Coronary artery (tissue), 2 donors: ENCODE data around the gene PTPRE.

ENCODE experiments used
- DNase-seq: peaks from one replicate; pipeline ENCODE4 v3.0.0-alpha.2; 2017; ENCODE audit warnings: low spot score
- H3K27ac ChIP-seq, 2 donors: fragments of 200-600 bp; sonication (generic); one replicate each; pipeline ENCODE4 v1.5.1; 2016 to 2019
- H3K4me3 ChIP-seq: fragments of 200-600 bp; sonication (generic); 2 replicates; pipeline ENCODE4 v1.5.1; 2016; ENCODE audit warnings: mild to moderate bottlenecking, moderate library complexity
- TF ChIP-seq, protein P1 (sequence below): fragments of 200-600 bp; sonication (generic); IDR thresholded peaks from one replicate; pipeline ENCODE4 v1.5.1; 2019; ENCODE audit warnings: antibody characterized with exemption

PTPRE gene

GRCh38 chr10:128013626-128014025, 106.7 kb downstream of the PTPRE start:
- Histone ChIP-seq H3K27ac (no peak overlapping the region), H3K4me3 (no peak overlapping the region)
- TF ChIP-seq, protein P1, sequence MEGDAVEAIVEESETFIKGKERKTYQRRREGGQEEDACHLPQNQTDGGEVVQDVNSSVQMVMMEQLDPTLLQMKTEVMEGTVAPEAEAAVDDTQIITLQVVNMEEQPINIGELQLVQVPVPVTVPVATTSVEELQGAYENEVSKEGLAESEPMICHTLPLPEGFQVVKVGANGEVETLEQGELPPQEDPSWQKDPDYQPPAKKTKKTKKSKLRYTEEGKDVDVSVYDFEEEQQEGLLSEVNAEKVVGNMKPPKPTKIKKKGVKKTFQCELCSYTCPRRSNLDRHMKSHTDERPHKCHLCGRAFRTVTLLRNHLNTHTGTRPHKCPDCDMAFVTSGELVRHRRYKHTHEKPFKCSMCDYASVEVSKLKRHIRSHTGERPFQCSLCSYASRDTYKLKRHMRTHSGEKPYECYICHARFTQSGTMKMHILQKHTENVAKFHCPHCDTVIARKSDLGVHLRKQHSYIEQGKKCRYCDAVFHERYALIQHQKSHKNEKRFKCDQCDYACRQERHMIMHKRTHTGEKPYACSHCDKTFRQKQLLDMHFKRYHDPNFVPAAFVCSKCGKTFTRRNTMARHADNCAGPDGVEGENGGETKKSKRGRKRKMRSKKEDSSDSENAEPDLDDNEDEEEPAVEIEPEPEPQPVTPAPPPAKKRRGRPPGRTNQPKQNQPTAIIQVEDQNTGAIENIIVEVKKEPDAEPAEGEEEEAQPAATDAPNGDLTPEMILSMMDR, result no peak
- no peak for DNase-seq

DNA sequence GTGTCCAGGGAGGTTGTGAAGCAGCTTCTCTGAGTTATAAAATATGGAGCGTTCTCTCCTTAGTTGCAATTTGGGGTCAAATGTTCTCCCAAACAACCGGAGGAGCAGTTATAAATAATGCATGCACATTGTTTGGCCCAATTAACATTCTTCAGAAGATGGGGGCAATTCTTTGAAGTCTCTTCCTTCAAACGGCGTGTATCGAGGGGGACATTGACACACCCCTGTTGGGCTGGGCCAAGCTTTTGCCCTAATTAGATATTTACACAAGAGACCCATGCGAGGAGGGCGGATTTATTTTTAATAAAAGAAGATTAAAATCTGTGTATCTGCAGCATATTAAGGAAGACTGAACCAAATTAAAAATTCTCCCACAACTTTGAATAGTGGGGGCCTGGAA, 107.3 kb downstream of the PTPRE start:
- Histone ChIP-seq H3K27ac (no peak overlapping the region), H3K4me3 (no peak overlapping the region)
- no peak for DNase-seq
- TF ChIP-seq, protein P1, result no peak

- TF ChIP-seq, protein P1, result no peak
- peak; percentile 65 for DNase-seq
- H3K27ac ChIP-seq, result no peak overlapping the region
- no peak overlapping the region for H3K4me3 ChIP-seq
These were observed 109.6 kb downstream of the PTPRE start for GRCh38 chr10:128016423-128017060.

DNA sequence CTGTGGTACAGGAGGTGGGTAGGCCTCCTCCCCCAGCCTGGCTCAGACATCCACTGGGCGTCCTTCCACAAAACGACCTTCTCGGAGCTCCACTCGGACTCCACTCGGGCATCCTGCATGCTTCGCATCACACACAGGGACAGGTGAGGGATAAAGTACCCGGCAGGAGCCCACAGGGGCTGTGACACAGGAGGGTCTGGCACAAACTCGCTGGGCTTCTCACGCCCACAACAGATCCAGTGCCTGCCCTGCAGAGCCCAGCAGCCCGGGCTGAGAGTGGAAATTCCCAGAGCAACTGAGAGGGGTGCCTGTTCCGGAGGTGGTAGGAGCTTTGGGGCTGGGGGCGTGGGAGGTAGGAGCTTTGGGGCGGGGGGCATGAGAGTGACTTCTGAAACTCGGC, 110.9 kb downstream of the PTPRE start:
- Histone ChIP-seq H3K27ac (no peak overlapping the region), H3K4me3 (no peak overlapping the region)
- peak; percentile 60 for DNase-seq
- TF ChIP-seq, protein P1, result no peak

DNA sequence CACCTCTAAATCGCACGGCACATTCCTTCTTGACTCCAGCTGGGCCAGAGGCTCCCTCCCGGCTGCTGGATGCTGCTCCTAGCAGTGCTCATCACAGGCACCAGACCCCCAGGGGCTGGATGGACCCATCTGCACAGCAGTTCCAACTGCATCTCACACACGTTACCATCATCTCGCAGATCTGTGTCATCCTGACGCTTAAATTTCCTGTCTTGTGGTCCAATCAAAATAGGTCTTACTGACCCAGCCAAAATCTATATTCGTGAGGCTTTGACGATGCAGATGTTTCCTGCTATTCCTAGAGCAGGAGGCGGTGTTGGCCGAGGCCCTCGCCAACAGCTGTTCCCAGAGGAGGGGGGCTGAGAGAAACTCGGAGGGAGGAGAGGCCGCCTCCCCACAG, 111.3 kb downstream of the PTPRE start:
- no peak overlapping the region for H3K27ac ChIP-seq
- DNase-seq, result no peak
- no peak overlapping the region for H3K4me3 ChIP-seq
- TF ChIP-seq, protein P1, result no peak

- H3K4me3 ChIP-seq, result no peak overlapping the region
- no peak overlapping the region for H3K27ac ChIP-seq
- DNase-seq, result no peak
- TF ChIP-seq, protein P1, result no peak
These were observed 111.8 kb downstream of the PTPRE start for GRCh38 chr10:128018691-128019090.

- peak; percentile 68 for DNase-seq
- Histone ChIP-seq H3K4me3 (no peak overlapping the region), H3K27ac (no peak overlapping the region)
- TF ChIP-seq, protein P1, result no peak
These were observed 115.6 kb downstream of the PTPRE start for GRCh38 chr10:128022261-128023196.
